Activated CD8-positive, alpha-beta memory T cell treated with anti-CD3 and anti-CD28 coated beads, Interleukin-2, amount 10 ng/mL, durations not matched to agents 7 days and 5 days (primary cell): Measurements from ENCODE around the gene SCFD2. TPM values are rescaled to one million over a fixed set of nuclear protein-coding genes. Genes with fewer than 3 reads are reported as not detected.
"Not testable (repeated sequence)": the region's sequence is repeated elsewhere in the genome, so short reads cannot be mapped to it uniquely, and the experiment has no call there.

Source experiments
- ATAC-seq: fragments of 150-1000 bp; cut with Tn5 transposase; one replicate; pipeline ENCODE4 v1.10.0; 2021; ENCODE audit warnings: moderate library complexity
- CTCF ChIA-PET: fragments of 350-600 bp; sonication (Branson Sonifier 250); formaldehyde crosslinking; loops from one replicate; lab custom pipeline; 2021; ENCODE audit warnings: antibody characterized with exemption; lab: Charles Lee
- DNase-seq: peaks from one replicate; pipeline ENCODE4 v3.0.0-alpha.2; 2020
- H3K27ac Mint-ChIP-seq: one replicate; pipeline ENCODE4 v1.8.0; 2021; ENCODE audit warnings: mild to moderate bottlenecking, mixed read lengths
- H3K27me3 Mint-ChIP-seq: one replicate; pipeline ENCODE4 v1.8.0; 2021; ENCODE audit warnings: mixed read lengths
- H3K36me3 Mint-ChIP-seq: one replicate; pipeline ENCODE4 v1.8.0; 2021; ENCODE audit warnings: mild to moderate bottlenecking, mixed read lengths
- H3K4me1 Mint-ChIP-seq: one replicate; pipeline ENCODE4 v1.8.0; 2021; ENCODE audit warnings: mixed read lengths
- H3K4me3 Mint-ChIP-seq: one replicate; pipeline ENCODE4 v1.8.0; 2021; ENCODE audit warnings: mild to moderate bottlenecking, moderate library complexity, mixed read lengths
- H3K9me3 Mint-ChIP-seq: one replicate; pipeline ENCODE4 v1.8.0; 2022; ENCODE audit warnings: low read depth, mixed read lengths
- total RNA-seq, 2 experiments: library from RNA; stranded (reverse); gene quantifications; one replicate each; pipeline ENCODE4 v1.2.3, GENCODE V29; 2021

Gene SCFD2
- total RNA-seq, 2 experiments from 2014 or later = 28.3 to 30.9 TPM

- Mint-ChIP-seq H3K4me1 (no peaks in the 10 kb centered on the region), H3K27ac (no peak overlapping the region), H3K27me3 (no peaks in the 10 kb centered on the region), H3K9me3 (peaks cover 5% of the 10 kb centered on the region), H3K36me3 (peaks cover 5% of the 10 kb centered on the region), H3K4me3 (no peak overlapping the region)
- ATAC-seq (no peak), DNase-seq (no peak)
- CTCF ChIA-PET = no interaction called here
These were observed 143.9 kb downstream of the SCFD2 start for GRCh38 chr4:53221832-53222480.

DNA sequence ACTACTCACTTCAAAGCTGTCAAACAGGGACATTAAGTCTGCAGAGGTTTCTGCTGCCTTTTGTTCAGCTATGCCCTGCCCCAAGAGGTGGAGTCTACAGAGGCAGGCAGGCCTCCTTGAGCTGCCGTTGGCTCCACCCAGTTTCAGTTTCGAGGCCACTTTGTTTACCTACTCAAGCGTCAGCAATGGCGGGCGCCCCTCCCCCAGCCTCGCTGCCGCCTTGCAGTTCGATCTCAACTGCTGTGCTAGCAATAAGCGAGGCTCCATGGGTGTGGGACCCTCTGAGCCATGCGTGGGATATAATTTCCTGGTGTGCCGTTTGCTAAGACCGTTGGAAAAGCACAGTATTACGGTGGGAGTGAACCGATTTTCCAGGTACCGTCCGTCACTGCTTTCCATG lies 146.7 kb downstream of the SCFD2 start:
- H3K36me3 Mint-ChIP-seq, H3K27me3 Mint-ChIP-seq, H3K4me1 Mint-ChIP-seq, H3K9me3 Mint-ChIP-seq, ATAC-seq, CTCF ChIA-PET, H3K27ac Mint-ChIP-seq, DNase-seq, H3K4me3 Mint-ChIP-seq: not testable (repeated sequence)

DNA sequence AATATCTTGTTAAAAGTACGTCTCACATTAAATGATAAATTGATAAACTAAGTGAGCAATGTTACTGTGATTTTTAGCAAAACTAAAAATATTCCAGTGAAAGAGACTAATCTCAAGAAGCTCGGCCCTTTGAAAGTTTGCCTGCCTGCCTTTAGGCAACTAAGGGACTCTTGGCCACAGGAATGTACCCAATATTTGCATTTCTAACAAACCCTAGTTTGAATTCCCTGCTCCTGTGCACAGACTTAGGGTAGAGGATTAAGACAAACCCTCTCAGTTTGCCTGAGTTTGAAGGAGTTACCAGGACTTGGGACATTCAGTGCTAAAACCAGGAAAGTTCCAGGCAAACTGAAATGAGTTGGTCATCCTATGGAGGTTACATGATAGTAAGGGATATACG lies 157.1 kb downstream of the SCFD2 start:
- DNase-seq = no peak
- no peaks in the 10 kb centered on the region for H3K27me3 Mint-ChIP-seq
- CTCF ChIA-PET = no interaction called here
- no peaks in the 10 kb centered on the region for H3K9me3 Mint-ChIP-seq
- H3K27ac Mint-ChIP-seq = no peak overlapping the region
- ATAC-seq = no peak
- no peak overlapping the region for H3K4me3 Mint-ChIP-seq
- H3K36me3 Mint-ChIP-seq = peaks cover 17% of the 10 kb centered on the region
- H3K4me1 Mint-ChIP-seq = no peaks in the 10 kb centered on the region

DNA sequence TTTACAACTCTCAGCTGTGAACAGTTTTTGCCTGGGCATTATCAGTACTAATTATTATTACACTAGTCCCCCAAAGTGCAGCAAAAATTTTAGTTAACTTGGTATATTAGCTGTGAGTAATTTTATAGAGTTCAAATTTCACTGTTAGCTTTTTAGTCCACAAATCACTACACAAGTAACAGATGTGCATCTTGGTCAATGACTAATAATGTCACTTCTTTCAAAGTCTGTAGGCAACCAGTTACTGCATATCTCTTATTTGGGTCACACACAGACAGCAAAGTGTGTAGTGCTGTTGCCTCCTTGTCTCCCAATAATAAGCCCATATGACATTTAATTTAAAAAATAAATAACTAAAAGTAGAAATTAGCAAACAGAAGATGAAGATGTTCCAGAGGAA lies 159.9 kb downstream of the SCFD2 start:
- no peak for ATAC-seq
- CTCF ChIA-PET = interaction anchor here (0.7 kb wide), 1 partner anchor 939 kb away, joined by 3 read pairs; no protein-coding TSS in a partner anchor
- no peaks in the 10 kb centered on the region for H3K27me3 Mint-ChIP-seq

GRCh38 chr4:53199356-53199755 lies 166.5 kb downstream of the SCFD2 start:
- ATAC-seq = no peak
- CTCF ChIA-PET = interaction anchor here (1.4 kb wide), 1 partner anchor 184 kb away, joined by 3 read pairs; no protein-coding TSS in a partner anchor
- DNase-seq = no peak
- no peaks in the 10 kb centered on the region for H3K27me3 Mint-ChIP-seq
- H3K36me3 Mint-ChIP-seq = peaks cover 5% of the 10 kb centered on the region
- H3K4me1 Mint-ChIP-seq = peaks cover 3% of the 10 kb centered on the region
- H3K9me3 Mint-ChIP-seq = no peaks in the 10 kb centered on the region
- no peak overlapping the region for H3K4me3 Mint-ChIP-seq
- H3K27ac Mint-ChIP-seq = no peak overlapping the region

More for the DNA sequence above, 159.9 kb downstream of the SCFD2 start:
- H3K27ac Mint-ChIP-seq = no peak overlapping the region
- H3K36me3 Mint-ChIP-seq = peaks cover 13% of the 10 kb centered on the region
- no peaks in the 10 kb centered on the region for H3K9me3 Mint-ChIP-seq
- no peaks in the 10 kb centered on the region for H3K4me1 Mint-ChIP-seq
- no peak for DNase-seq
- H3K4me3 Mint-ChIP-seq = no peak overlapping the region

GRCh38 chr4:53197772-53198142 lies 168.1 kb downstream of the SCFD2 start:
- DNase-seq = no peak
- CTCF ChIA-PET = interaction anchor here (2.7 kb wide), 1 partner anchor 1036 kb away, joined by 11 read pairs; no protein-coding TSS in a partner anchor
- ATAC-seq = no peak
- Mint-ChIP-seq H3K27me3 (no peaks in the 10 kb centered on the region), H3K4me1 (peaks cover 3% of the 10 kb centered on the region), H3K9me3 (no peaks in the 10 kb centered on the region), H3K27ac (no peak overlapping the region), H3K4me3 (no peak overlapping the region), H3K36me3 (no peaks in the 10 kb centered on the region)

GRCh38 chr4:53196882-53197771 lies 168.7 kb downstream of the SCFD2 start:
- peaks cover 3% of the 10 kb centered on the region for H3K4me1 Mint-ChIP-seq
- CTCF ChIA-PET = interaction anchor here (1.2 to 2.7 kb wide), 2 partner anchors 9 to 1037 kb away, joined by 3 to 11 read pairs; no protein-coding TSS in a partner anchor
- no peaks in the 10 kb centered on the region for H3K9me3 Mint-ChIP-seq
- H3K27ac Mint-ChIP-seq = no peak overlapping the region
- no peaks in the 10 kb centered on the region for H3K36me3 Mint-ChIP-seq
- H3K27me3 Mint-ChIP-seq = no peaks in the 10 kb centered on the region
- peak; percentile 47 for ATAC-seq
- DNase-seq = no peak
- H3K4me3 Mint-ChIP-seq = no peak overlapping the region

DNA sequence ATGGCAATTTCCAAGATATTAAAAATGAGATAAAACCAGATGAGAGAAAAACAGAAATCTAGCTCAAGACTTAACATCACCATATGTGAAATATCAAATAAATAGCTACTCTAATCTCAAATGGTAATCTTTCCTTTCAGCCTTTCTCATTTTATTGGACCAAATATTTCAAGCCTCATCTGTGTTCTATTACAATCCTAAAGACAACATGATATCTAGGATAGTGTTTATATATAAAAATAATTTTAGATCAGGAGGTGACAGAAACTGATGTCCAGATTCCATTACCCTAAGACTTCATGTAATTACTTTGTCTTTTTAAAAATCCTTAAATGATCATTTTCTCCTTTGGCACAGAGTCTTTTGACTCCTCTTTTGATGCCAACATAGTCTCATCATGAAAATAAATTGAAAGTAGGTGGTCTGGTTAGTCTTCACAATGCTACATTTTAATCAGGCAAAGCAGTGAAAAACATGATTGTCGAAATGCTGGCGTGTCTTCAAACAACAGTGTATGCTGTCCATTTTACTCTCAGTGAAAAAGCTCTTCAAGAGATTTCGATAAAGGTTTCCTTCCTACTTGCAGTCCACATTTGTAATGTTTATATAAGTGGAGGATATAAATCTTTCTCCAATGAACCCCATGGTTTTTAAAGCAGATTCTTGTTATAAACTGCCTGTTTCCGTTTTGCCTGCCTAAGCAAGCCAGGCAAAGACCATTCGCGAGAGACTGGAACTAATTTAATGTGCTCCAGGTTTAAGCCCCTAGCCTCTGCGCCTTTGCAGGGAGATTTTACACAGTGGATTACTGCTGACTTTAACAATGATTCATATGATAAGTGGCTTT lies 169.8 kb downstream of the SCFD2 start:
- Mint-ChIP-seq H3K4me1 (peaks cover 3% of the 10 kb centered on the region), H3K4me3 (no peak overlapping the region), H3K36me3 (no peaks in the 10 kb centered on the region), H3K27ac (no peak overlapping the region), H3K27me3 (no peaks in the 10 kb centered on the region), H3K9me3 (no peaks in the 10 kb centered on the region)
- ATAC-seq = no peak
- CTCF ChIA-PET = interaction anchor here (1.2 to 2.7 kb wide), 3 partner anchors 8 to 1038 kb away, joined by 3 to 11 read pairs (median 3); no protein-coding TSS in a partner anchor
- no peak for DNase-seq

DNA sequence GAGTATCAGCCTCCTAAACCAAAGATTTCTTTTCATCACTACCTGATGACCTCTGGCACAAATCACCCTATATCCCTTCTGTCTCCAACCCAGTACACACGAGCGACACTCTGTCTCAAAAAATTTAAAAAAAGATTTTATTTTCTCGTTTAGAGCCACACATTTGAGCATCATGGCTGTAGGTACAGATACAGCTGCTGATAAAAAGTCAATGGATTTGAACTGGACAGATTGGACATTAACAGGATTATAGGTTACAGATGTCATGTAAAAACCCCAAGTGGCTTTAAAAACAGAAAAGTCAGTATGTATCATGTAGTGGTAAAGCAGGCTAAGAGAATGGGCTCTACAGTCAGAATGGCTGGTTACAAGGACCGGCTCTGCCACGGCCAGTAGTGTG lies 171.1 kb downstream of the SCFD2 start:
- H3K27me3 Mint-ChIP-seq = no peaks in the 10 kb centered on the region
- DNase-seq (no peak), ATAC-seq (no peak)
- peaks cover 3% of the 10 kb centered on the region for H3K4me1 Mint-ChIP-seq
- H3K9me3 Mint-ChIP-seq = no peaks in the 10 kb centered on the region
- no peak overlapping the region for H3K27ac Mint-ChIP-seq
- no peak overlapping the region for H3K4me3 Mint-ChIP-seq
- CTCF ChIA-PET = no interaction called here
- no peaks in the 10 kb centered on the region for H3K36me3 Mint-ChIP-seq

DNA sequence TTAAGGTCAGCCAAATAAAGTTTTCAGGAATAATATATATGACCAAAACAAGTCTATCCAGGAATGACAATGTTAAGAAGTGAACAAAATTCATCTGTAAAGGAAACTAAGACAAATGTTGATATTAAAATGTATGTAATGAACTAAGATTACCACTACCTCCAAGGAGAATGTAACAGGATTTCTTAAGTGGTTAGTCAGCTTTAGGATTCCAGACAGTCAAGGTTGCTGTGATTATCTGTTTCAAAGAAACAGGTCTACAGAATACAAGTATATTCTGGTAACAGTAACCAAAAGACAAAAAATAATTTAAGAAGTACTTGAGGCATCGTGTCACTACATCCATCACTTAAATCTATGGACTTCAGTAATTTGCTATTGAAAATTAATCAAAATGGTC lies 172.8 kb downstream of the SCFD2 start:
- ATAC-seq (no peak), DNase-seq (no peak)
- Mint-ChIP-seq H3K27me3 (no peaks in the 10 kb centered on the region), H3K4me3 (no peak overlapping the region), H3K4me1 (no peaks in the 10 kb centered on the region), H3K9me3 (no peaks in the 10 kb centered on the region), H3K27ac (no peak overlapping the region), H3K36me3 (no peaks in the 10 kb centered on the region)
- CTCF ChIA-PET = no interaction called here

DNA sequence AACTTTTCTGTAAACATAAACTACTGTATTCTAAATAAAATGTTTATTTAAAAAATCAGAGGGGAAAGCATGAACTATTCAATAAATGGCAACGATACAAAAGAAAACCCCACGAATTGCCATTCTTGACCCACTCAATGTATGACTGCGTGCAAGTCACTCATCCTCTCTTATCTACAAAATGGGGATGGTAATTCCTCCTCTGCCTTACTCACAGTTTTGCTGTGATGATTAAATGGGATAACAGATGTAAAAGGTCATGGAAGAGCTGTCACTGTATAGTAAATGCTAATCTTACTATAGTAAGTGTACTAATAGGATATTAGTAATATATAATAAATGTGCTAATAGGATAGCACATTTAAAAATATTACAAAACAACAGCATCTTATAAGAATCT lies 173.4 kb downstream of the SCFD2 start:
- no peaks in the 10 kb centered on the region for H3K4me1 Mint-ChIP-seq
- no peak overlapping the region for H3K4me3 Mint-ChIP-seq
- H3K9me3 Mint-ChIP-seq = no peaks in the 10 kb centered on the region
- CTCF ChIA-PET = no interaction called here
- no peak for DNase-seq
- no peak for ATAC-seq
- no peak overlapping the region for H3K27ac Mint-ChIP-seq
- no peaks in the 10 kb centered on the region for H3K36me3 Mint-ChIP-seq
- H3K27me3 Mint-ChIP-seq = no peaks in the 10 kb centered on the region

- no peak for DNase-seq
- no peaks in the 10 kb centered on the region for H3K36me3 Mint-ChIP-seq
- no peaks in the 10 kb centered on the region for H3K27me3 Mint-ChIP-seq
- H3K27ac Mint-ChIP-seq = no peak overlapping the region
- ATAC-seq = no peak
- no peaks in the 10 kb centered on the region for H3K4me1 Mint-ChIP-seq
- CTCF ChIA-PET = no interaction called here
- H3K9me3 Mint-ChIP-seq = no peaks in the 10 kb centered on the region
- H3K4me3 Mint-ChIP-seq = no peak overlapping the region
These were observed 173.9 kb downstream of the SCFD2 start for GRCh38 chr4:53191997-53192396.

DNA sequence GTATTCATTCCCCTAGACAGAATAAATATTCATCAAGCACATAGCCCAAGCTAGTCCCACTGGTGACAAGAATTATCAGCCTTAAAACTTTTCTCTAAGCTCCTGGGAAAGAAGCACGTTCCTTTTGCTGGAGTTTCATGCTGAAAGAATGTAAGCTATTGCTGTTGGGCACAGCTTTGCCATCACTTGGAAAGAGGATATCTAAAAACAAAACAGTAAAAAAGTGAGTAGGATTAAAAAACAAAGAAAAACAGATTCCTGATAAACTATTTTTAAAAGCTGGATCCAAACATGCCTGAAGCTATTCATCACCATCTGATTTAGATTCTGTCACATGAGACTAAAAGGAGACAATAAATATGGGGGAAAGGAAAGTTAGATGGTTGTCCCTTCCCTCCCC lies 176.8 kb downstream of the SCFD2 start:
- H3K27me3 Mint-ChIP-seq = no peaks in the 10 kb centered on the region

More for the DNA sequence above, 176.8 kb downstream of the SCFD2 start:
- H3K27ac Mint-ChIP-seq = no peak overlapping the region
- H3K4me1 Mint-ChIP-seq = no peaks in the 10 kb centered on the region
- no peak for ATAC-seq
- CTCF ChIA-PET = no interaction called here
- H3K36me3 Mint-ChIP-seq = peaks cover 4% of the 10 kb centered on the region
- H3K9me3 Mint-ChIP-seq = no peaks in the 10 kb centered on the region
- no peak overlapping the region for H3K4me3 Mint-ChIP-seq
- DNase-seq = no peak
